Measurements from ENCODE around the gene CACNA1D. TPM values are rescaled to one million over a fixed set of nuclear protein-coding genes. Genes with fewer than 3 reads are reported as not detected.

CACNA1D gene
- total RNA-seq, 1 donor from 2014 or later, result 1.9 TPM

DNA sequence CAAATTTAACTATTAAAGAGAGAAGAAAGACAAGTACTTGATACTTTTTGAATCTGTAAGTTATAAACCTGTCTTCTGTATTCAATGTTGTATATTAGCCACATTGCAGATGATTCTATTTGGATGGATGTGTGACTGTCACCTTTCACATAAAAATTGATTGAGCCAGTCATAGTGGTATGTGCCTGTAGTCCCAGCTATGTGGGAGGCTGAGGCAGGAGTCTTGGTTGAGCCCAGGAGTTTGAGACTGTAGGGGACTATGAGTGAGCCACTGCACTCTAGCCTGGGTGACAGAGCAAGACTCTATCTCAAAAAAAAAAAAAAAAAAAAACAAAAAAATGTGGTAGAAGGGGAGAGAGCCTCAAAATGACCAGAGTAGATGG lies 12.3 kb downstream of the CACNA1D start:
- intact Hi-C loops (cut with micrococcal nuclease), result no loop called here

DNA sequence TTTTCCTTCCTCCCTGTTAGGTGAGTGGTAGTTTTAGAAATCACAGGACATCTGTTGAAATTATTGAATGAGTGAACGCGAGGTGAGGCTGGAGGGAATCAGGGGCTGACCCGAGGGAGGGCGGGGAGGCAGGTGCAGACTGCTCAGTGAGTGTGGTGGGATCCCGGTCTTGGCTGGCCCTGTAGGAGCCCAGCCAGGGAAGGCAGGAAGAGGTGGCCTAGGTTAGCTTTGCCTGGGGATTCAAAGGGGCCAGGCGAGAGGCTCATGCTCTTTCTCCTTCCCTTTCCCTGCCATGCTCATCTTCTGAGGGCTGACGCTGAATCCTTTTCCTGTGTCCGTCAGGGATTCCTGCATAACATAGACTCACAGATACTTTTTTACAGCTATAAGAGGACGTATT lies 15.1 kb downstream of the CACNA1D start:
- Mint-ChIP-seq H3K27me3 (peaks cover 23% of the 10 kb centered on the region), H3K27ac (no peak overlapping the region)

More for the DNA sequence above, 12.3 kb downstream of the CACNA1D start:
- Mint-ChIP-seq H3K27me3 (peaks cover 23% of the 10 kb centered on the region), H3K36me3 (ENCODE audit: low read depth) (no peaks in the 10 kb centered on the region), H3K27ac (no peak overlapping the region), H3K9me3 (no peaks in the 10 kb centered on the region), H3K4me1 (no peaks in the 10 kb centered on the region), H3K4me3 (no peak overlapping the region)
- DNase-seq (no peak), ATAC-seq (ENCODE audit: low read depth) (no peak)
- POLR2A ChIA-PET, result no interaction called here
- TF ChIP-seq, protein P1, sequence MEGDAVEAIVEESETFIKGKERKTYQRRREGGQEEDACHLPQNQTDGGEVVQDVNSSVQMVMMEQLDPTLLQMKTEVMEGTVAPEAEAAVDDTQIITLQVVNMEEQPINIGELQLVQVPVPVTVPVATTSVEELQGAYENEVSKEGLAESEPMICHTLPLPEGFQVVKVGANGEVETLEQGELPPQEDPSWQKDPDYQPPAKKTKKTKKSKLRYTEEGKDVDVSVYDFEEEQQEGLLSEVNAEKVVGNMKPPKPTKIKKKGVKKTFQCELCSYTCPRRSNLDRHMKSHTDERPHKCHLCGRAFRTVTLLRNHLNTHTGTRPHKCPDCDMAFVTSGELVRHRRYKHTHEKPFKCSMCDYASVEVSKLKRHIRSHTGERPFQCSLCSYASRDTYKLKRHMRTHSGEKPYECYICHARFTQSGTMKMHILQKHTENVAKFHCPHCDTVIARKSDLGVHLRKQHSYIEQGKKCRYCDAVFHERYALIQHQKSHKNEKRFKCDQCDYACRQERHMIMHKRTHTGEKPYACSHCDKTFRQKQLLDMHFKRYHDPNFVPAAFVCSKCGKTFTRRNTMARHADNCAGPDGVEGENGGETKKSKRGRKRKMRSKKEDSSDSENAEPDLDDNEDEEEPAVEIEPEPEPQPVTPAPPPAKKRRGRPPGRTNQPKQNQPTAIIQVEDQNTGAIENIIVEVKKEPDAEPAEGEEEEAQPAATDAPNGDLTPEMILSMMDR (IDR thresholded peaks at IDR 0.05), result no peak
- CTCF ChIA-PET, result no interaction called here

GRCh38 chr3:53510508-53510907 lies 16.1 kb downstream of the CACNA1D start:
- intact Hi-C loops (cut with micrococcal nuclease), result no loop called here
- ATAC-seq (ENCODE audit: low read depth) (no peak), DNase-seq (no peak)
- no peak overlapping the region for H3K4me3 Mint-ChIP-seq
- no peaks in the 10 kb centered on the region for H3K9me3 Mint-ChIP-seq
- ChIA-PET CTCF (no interaction called here), POLR2A (no interaction called here)
- peaks cover 24% of the 10 kb centered on the region for H3K27me3 Mint-ChIP-seq
- no peaks in the 10 kb centered on the region for H3K4me1 Mint-ChIP-seq
- H3K27ac Mint-ChIP-seq, result no peak overlapping the region
- TF ChIP-seq, protein P1 (IDR thresholded peaks at IDR 0.05), result no peak
- H3K36me3 Mint-ChIP-seq (ENCODE audit: low read depth), result no peaks in the 10 kb centered on the region

More for the DNA sequence above, 15.1 kb downstream of the CACNA1D start:
- H3K9me3 Mint-ChIP-seq, result no peaks in the 10 kb centered on the region
- ATAC-seq (ENCODE audit: low read depth), result no peak
- TF ChIP-seq, protein P1 (IDR thresholded peaks at IDR 0.05), result no peak
- H3K4me3 Mint-ChIP-seq, result no peak overlapping the region
- ChIA-PET POLR2A (no interaction called here), CTCF (no interaction called here)
- H3K36me3 Mint-ChIP-seq (ENCODE audit: low read depth), result no peaks in the 10 kb centered on the region
- no peak for DNase-seq
- intact Hi-C loops (cut with micrococcal nuclease), result no loop called here
- H3K4me1 Mint-ChIP-seq, result no peaks in the 10 kb centered on the region

- peaks cover 23% of the 10 kb centered on the region for H3K27me3 Mint-ChIP-seq
- ChIA-PET POLR2A (no interaction called here), CTCF (no interaction called here)
- TF ChIP-seq, protein P1 (IDR thresholded peaks at IDR 0.05), result no peak
- H3K4me1 Mint-ChIP-seq, result no peaks in the 10 kb centered on the region
- no peak overlapping the region for H3K4me3 Mint-ChIP-seq
- H3K27ac Mint-ChIP-seq, result no peak overlapping the region
- intact Hi-C loops (cut with micrococcal nuclease), result no loop called here
- DNase-seq, result no peak
- no peaks in the 10 kb centered on the region for H3K36me3 Mint-ChIP-seq (ENCODE audit: low read depth)
- no peak for ATAC-seq (ENCODE audit: low read depth)
- H3K9me3 Mint-ChIP-seq, result no peaks in the 10 kb centered on the region
These were observed 16.8 kb downstream of the CACNA1D start for GRCh38 chr3:53511246-53511645.

- H3K4me1 Mint-ChIP-seq, result no peaks in the 10 kb centered on the region
- no peak overlapping the region for H3K27ac Mint-ChIP-seq
- TF ChIP-seq, protein P1 (IDR thresholded peaks at IDR 0.05), result no peak
- no peak overlapping the region for H3K4me3 Mint-ChIP-seq
- no peaks in the 10 kb centered on the region for H3K9me3 Mint-ChIP-seq
- H3K27me3 Mint-ChIP-seq, result peaks cover 20% of the 10 kb centered on the region
- H3K36me3 Mint-ChIP-seq (ENCODE audit: low read depth), result no peaks in the 10 kb centered on the region
- DNase-seq (no peak), ATAC-seq (ENCODE audit: low read depth) (no peak)
- CTCF ChIA-PET, result no interaction called here
- intact Hi-C loops (cut with micrococcal nuclease), result no loop called here
- POLR2A ChIA-PET, result no interaction called here
These were observed 19.3 kb downstream of the CACNA1D start for GRCh38 chr3:53513556-53514190.

Data from activated B cell treated with CpG ODN at 0.5 μM for 24 hours (primary cell).